IMR-90 (cell line): ENCODE data around the gene STAT4.

ENCODE experiments used
- BHLHE40 ChIP-seq: fragments of 150-350 bp; IDR thresholded peaks from 2 replicates; pipeline ENCODE4 v1.6.1; 2016; ENCODE audit warnings: mild to moderate bottlenecking, low read depth, low read length
- CEBPB ChIP-seq: IDR thresholded peaks from 2 replicates; pipeline ENCODE4 v1.6.1; 2012; ENCODE audit warnings: low read depth, low read length, improper control_type of control experiment
- CHD1 ChIP-seq: IDR thresholded peaks from 2 replicates; pipeline ENCODE4 v1.6.1; 2012; ENCODE audit warnings: low read depth, low read length, improper control_type of control experiment
- MAFK ChIP-seq: IDR thresholded peaks from 2 replicates; pipeline ENCODE4 v1.6.1; 2012; ENCODE audit warnings: low read depth, low read length, improper control_type of control experiment
- MXI1 ChIP-seq: IDR thresholded peaks from 2 replicates; pipeline ENCODE4 v1.6.1; 2012; ENCODE audit warnings: low read depth, mild to moderate bottlenecking, low read length, moderate library complexity, borderline replicate concordance
- NFE2L2 ChIP-seq: fragments of 150-350 bp; IDR thresholded peaks from 2 replicates; pipeline ENCODE4 v1.6.1; 2016; ENCODE audit warnings: low read depth, mild to moderate bottlenecking, low read length
- POLR2A ChIP-seq: IDR thresholded peaks from 2 replicates; pipeline ENCODE4 v1.6.1; 2012; ENCODE audit warnings: mild to moderate bottlenecking, low read depth, low read length
- RAD21 ChIP-seq: IDR thresholded peaks from 2 replicates; pipeline ENCODE4 v1.6.1; 2012; ENCODE audit warnings: low read length, improper control_type of control experiment
- RCOR1 ChIP-seq: IDR thresholded peaks from 2 replicates; pipeline ENCODE4 v1.6.1; 2012; ENCODE audit warnings: mild to moderate bottlenecking, low read length, improper control_type of control experiment; ENCODE audit not compliant: insufficient replicate concordance
- RFX5 ChIP-seq: IDR thresholded peaks from 2 replicates; pipeline ENCODE4 v1.8.0; 2012; ENCODE audit warnings: low read depth, mild to moderate bottlenecking, low read length, moderate library complexity
- SMC3 ChIP-seq: fragments of 150-350 bp; IDR thresholded peaks from 2 replicates; pipeline ENCODE4 v1.6.1; 2016; ENCODE audit warnings: low read depth, mild to moderate bottlenecking, antibody characterized with exemption, low read length, moderate library complexity
- TF ChIP-seq, protein P1 (sequence below): conservative IDR thresholded peaks from 2 replicates; pipeline ENCODE4 v1.5.1; 2012; ENCODE audit warnings: mild to moderate bottlenecking, low read depth, low read length, improper control_type of control experiment
- TF ChIP-seq, protein P2 (sequence below): fragments of 150-350 bp; IDR thresholded peaks from 2 replicates; pipeline ENCODE4 v1.6.1; 2017; ENCODE audit warnings: mild to moderate bottlenecking, antibody characterized with exemption, low read length, low read depth

- TF ChIP-seq, protein P1, sequence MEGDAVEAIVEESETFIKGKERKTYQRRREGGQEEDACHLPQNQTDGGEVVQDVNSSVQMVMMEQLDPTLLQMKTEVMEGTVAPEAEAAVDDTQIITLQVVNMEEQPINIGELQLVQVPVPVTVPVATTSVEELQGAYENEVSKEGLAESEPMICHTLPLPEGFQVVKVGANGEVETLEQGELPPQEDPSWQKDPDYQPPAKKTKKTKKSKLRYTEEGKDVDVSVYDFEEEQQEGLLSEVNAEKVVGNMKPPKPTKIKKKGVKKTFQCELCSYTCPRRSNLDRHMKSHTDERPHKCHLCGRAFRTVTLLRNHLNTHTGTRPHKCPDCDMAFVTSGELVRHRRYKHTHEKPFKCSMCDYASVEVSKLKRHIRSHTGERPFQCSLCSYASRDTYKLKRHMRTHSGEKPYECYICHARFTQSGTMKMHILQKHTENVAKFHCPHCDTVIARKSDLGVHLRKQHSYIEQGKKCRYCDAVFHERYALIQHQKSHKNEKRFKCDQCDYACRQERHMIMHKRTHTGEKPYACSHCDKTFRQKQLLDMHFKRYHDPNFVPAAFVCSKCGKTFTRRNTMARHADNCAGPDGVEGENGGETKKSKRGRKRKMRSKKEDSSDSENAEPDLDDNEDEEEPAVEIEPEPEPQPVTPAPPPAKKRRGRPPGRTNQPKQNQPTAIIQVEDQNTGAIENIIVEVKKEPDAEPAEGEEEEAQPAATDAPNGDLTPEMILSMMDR, result no peak
- TF ChIP-seq MAFK (no peak), NFE2L2 (no peak), POLR2A (no peak), CEBPB (no peak), RFX5 (no peak), RAD21 (no peak), BHLHE40 (no peak), CHD1 (no peak), RCOR1 (no peak), MXI1 (no peak), SMC3 (no peak)
- TF ChIP-seq, protein P2, sequence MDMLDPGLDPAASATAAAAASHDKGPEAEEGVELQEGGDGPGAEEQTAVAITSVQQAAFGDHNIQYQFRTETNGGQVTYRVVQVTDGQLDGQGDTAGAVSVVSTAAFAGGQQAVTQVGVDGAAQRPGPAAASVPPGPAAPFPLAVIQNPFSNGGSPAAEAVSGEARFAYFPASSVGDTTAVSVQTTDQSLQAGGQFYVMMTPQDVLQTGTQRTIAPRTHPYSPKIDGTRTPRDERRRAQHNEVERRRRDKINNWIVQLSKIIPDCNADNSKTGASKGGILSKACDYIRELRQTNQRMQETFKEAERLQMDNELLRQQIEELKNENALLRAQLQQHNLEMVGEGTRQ, result no peak
These were observed 28.2 kb upstream of the STAT4 start for GRCh38 chr2:191178806-191179514.
